ENCODE data around the gene ERVK3-1.

The ERVK3-1 gene

DNA sequence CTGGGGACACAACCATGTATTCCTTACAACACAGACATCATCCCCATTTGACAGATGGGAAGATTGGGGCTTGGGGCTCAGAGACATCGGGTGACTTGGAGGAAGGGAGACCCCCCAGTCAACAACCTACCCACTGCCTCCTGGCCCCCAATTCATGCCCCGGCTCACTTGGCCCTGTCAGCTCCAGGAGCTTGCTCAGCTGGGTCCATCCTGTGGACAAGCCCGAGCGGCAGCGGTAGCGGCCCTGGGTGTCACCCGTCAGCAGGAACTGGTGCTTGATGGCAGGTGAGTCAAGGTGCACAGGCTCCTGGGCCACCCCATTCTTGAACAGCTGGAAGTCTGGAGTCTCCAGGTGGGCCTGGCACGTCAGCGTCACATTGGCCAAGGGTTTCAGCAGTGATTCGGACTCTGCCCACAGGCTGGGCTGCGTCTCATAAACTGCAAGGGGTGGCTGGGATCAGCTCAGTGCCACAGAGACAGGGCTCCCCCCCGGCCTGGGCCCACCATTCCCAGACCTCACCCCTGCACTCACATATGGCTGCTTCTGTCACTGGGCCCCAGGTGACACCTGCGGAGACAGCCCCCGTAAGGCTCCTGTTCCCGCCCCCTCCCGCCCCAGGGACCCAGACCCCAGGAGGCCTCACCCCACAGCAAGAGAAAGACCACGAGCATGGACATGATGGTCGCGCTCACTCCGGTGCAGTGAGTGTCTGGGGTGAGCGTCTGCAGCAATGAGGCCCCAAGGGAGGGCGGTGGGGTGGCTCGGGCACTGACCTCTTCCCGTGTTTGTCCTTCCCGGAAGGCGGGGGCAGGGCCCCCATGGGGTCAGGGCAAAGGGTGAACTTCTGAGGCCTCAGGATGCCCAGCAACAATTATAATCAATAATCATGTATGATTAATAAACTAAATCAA, 47.8 kb downstream of the ERVK3-1 start, which contains the start of gene A1BG:
TSS of gene A1BG (minus strand) at position 733 of the 912 bp plus-strand sequence. CDS start at position 678, 55 bp downstream.
- Histone ChIP-seq H3K4me1 (ENCODE audit: control insufficient read depth, low read depth, low read length) (no peaks in the 10 kb centered on the region), H3K79me2 (ENCODE audit: control insufficient read depth, insufficient read depth, low read length) (no peaks in the 10 kb centered on the region), H2BK5ac (ENCODE audit: low read length) (no peak within 1 kb of the TSS), H3K79me1 (ENCODE audit: low read length) (no peaks in the 10 kb centered on the region), H3K18ac (ENCODE audit: low read length) (no peak within 1 kb of the TSS), H3K4ac (ENCODE audit: low read depth, low read length) (no peak within 1 kb of the TSS), H4K8ac (ENCODE audit: low read depth, low read length) (no peak within 1 kb of the TSS), H2BK15ac (replicated peaks; ENCODE audit: low read depth) (no peak within 1 kb of the TSS), H3K27me3 (ENCODE audit: insufficient read depth, low read length, poor library complexity) (no peaks in the 10 kb centered on the region), H3K23ac (ENCODE audit: low read length) (no peak within 1 kb of the TSS), H3K4me2 (ENCODE audit: low read length) (no peak within 1 kb of the TSS), H3K27ac (ENCODE audit: low read depth, low read length) (no peak within 1 kb of the TSS), H2AK5ac (ENCODE audit: low read length) (no peak within 1 kb of the TSS), H2BK120ac (ENCODE audit: low read depth, low read length) (no peak within 1 kb of the TSS), H3K36me3 (ENCODE audit: control insufficient read depth, insufficient read depth, low read length) (no peaks in the 10 kb centered on the region), H3K4me3 (ENCODE audit: low read length) (no peak within 1 kb of the TSS), H3K56ac (ENCODE audit: low read length) (no peak within 1 kb of the TSS), H3K9ac (ENCODE audit: low read length) (no peak within 1 kb of the TSS), H4K5ac (ENCODE audit: low read length) (no peak within 1 kb of the TSS)
- no CpG with 5 or more reads among the region's 26 CpGs for WGBS (ENCODE audit: extremely low coverage, insufficient coverage, low lambda C conversion rate)
- no peak for DNase-seq

DNA sequence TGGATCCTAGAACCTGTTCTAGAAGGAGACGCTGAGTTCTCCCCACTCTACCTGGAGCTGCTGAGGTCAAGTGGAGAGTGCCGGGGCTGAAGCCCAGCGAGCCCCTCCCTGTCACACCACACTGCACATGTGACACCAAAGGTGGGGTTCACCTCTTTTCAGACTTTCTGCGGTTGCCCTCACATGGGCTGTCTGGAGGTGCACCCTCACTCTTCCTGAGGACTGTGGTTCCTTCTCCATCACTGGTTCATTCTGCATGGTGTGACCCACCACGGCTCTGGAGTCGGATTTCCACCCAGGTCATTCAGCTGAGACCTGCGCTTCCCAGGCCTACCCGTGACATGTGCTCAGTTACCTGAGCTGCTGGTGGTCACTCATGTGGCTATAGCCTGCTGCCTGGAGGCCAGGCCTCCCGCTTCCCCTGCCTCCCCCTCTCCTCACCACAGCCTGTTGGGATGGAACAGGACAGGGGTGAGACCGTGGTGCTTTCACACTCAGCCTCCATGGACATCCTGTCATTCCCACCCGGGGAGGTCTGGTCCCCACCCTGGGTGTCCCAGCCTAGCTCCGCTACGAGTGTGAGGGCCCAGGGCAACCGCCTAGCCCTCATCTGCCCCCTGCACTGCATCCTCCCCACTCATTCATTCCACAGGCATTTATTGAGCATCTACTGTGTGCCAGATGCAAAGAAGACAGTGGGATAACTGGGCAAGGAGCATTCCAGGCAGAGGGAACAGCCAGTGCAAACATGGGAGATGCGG, 48.7 kb downstream of the ERVK3-1 start:
- DNase-seq = no peak
- Histone ChIP-seq H3K27ac (ENCODE audit: low read depth, low read length) (no peak overlapping the region), H2BK120ac (ENCODE audit: low read depth, low read length) (no peak overlapping the region), H3K18ac (ENCODE audit: low read length) (no peak overlapping the region), H3K9ac (ENCODE audit: low read length) (no peak overlapping the region), H3K79me1 (ENCODE audit: low read length) (no peaks in the 10 kb centered on the region), H3K4me1 (ENCODE audit: control insufficient read depth, low read depth, low read length) (no peaks in the 10 kb centered on the region), H3K23ac (ENCODE audit: low read length) (no peak overlapping the region), H4K8ac (ENCODE audit: low read depth, low read length) (no peak overlapping the region), H3K4me2 (ENCODE audit: low read length) (no peak overlapping the region), H2BK15ac (replicated peaks; ENCODE audit: low read depth) (no peak overlapping the region), H3K4me3 (ENCODE audit: low read length) (no peak overlapping the region), H2BK5ac (ENCODE audit: low read length) (no peak overlapping the region), H3K4ac (ENCODE audit: low read depth, low read length) (no peak overlapping the region), H3K36me3 (ENCODE audit: control insufficient read depth, insufficient read depth, low read length) (no peaks in the 10 kb centered on the region), H2AK5ac (ENCODE audit: low read length) (no peak overlapping the region), H3K79me2 (ENCODE audit: control insufficient read depth, insufficient read depth, low read length) (no peaks in the 10 kb centered on the region), H3K56ac (ENCODE audit: low read length) (no peak overlapping the region), H3K27me3 (ENCODE audit: insufficient read depth, low read length, poor library complexity) (no peaks in the 10 kb centered on the region), H4K5ac (ENCODE audit: low read length) (no peak overlapping the region)
- WGBS (ENCODE audit: extremely low coverage, insufficient coverage, low lambda C conversion rate) = no CpG with 5 or more reads among the region's 15 CpGs

DNA sequence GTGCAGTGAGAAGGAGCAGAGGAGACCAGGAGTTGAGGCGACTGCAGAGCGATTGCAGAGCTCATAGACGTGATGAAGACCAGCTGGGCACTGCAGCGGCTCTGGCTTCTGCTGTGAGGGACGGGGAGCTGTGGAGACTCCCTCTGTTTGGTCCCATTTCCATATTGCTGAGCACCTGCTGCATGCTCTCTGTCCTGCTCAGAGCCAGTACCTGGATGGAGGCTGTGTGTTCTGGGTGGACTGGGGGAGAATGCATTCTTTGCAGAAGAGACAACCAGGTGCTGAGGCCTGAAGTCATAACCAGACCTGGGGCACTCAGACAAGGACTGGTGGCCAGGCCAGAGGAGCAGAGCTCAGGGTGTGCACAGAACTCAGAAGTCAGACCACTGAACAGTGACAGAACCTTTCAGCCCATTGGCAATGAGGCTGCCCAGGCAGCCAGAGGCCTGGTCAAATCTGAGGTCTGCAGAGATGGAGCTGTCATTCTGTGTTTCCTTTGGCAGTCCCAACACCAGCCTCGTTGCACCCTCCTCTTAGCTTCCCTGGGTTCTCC, 49.4 kb downstream of the ERVK3-1 start:
- Histone ChIP-seq H2BK5ac (ENCODE audit: low read length) (no peak overlapping the region), H3K56ac (ENCODE audit: low read length) (no peak overlapping the region), H3K4ac (ENCODE audit: low read depth, low read length) (no peak overlapping the region), H3K4me1 (ENCODE audit: control insufficient read depth, low read depth, low read length) (no peaks in the 10 kb centered on the region), H3K36me3 (ENCODE audit: control insufficient read depth, insufficient read depth, low read length) (no peaks in the 10 kb centered on the region), H3K4me3 (ENCODE audit: low read length) (no peak overlapping the region), H2BK15ac (replicated peaks; ENCODE audit: low read depth) (no peak overlapping the region), H3K79me2 (ENCODE audit: control insufficient read depth, insufficient read depth, low read length) (no peaks in the 10 kb centered on the region), H4K5ac (ENCODE audit: low read length) (no peak overlapping the region), H3K79me1 (ENCODE audit: low read length) (no peaks in the 10 kb centered on the region), H3K27me3 (ENCODE audit: insufficient read depth, low read length, poor library complexity) (no peaks in the 10 kb centered on the region), H3K4me2 (ENCODE audit: low read length) (no peak overlapping the region), H3K9ac (ENCODE audit: low read length) (no peak overlapping the region), H3K18ac (ENCODE audit: low read length) (no peak overlapping the region), H3K23ac (ENCODE audit: low read length) (no peak overlapping the region), H3K27ac (ENCODE audit: low read depth, low read length) (no peak overlapping the region), H2AK5ac (ENCODE audit: low read length) (no peak overlapping the region), H2BK120ac (ENCODE audit: low read depth, low read length) (no peak overlapping the region), H4K8ac (ENCODE audit: low read depth, low read length) (no peak overlapping the region)
- DNase-seq = no peak
- WGBS (ENCODE audit: extremely low coverage, insufficient coverage, low lambda C conversion rate) = no CpG with 5 or more reads among the region's 6 CpGs

DNA sequence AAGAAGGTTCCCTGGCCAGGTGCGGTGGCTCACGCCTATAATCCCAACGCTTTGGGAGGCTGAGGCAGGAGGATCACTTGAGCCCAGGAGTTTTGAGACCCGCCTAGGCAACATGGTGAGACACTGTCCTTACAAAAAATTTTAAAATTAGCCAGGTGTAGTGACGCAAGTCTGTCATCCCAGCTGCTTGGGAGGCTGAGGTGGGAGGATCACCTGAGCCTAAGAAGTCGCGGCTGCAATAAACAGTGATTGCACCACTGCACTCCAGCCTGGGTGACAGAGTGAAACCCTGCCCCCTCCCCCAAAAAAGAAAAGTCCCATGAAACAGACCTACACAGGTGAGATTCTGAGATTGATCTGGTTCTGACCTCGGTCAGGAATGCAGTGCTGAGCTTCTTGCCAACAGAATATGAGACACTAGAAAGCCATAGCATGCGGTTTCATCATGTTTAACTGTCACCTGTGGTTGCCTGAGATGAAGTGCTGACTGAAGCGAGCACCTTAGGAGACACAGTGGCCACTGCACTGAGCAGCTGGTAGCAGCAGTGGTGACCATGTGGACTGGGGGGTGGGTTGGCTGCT, 50.1 kb downstream of the ERVK3-1 start:
- no peak for DNase-seq
- no peaks in the 10 kb centered on the region for H3K4me1 ChIP-seq (ENCODE audit: control insufficient read depth, low read depth, low read length)
- no peak overlapping the region for H2BK15ac ChIP-seq (replicated peaks; ENCODE audit: low read depth)
- H3K23ac ChIP-seq (ENCODE audit: low read length) = no peak overlapping the region
- no peak overlapping the region for H3K4me3 ChIP-seq (ENCODE audit: low read length)
- no peak overlapping the region for H3K18ac ChIP-seq (ENCODE audit: low read length)
- H4K8ac ChIP-seq (ENCODE audit: low read depth, low read length) = no peak overlapping the region
- no peak overlapping the region for H2AK5ac ChIP-seq (ENCODE audit: low read length)
- H2BK120ac ChIP-seq (ENCODE audit: low read depth, low read length) = no peak overlapping the region
- no peak overlapping the region for H3K9ac ChIP-seq (ENCODE audit: low read length)
- H3K36me3 ChIP-seq (ENCODE audit: control insufficient read depth, insufficient read depth, low read length) = no peaks in the 10 kb centered on the region
- no peak overlapping the region for H3K27ac ChIP-seq (ENCODE audit: low read depth, low read length)
- WGBS (ENCODE audit: extremely low coverage, insufficient coverage, low lambda C conversion rate) = no CpG with 5 or more reads among the region's 10 CpGs
- no peaks in the 10 kb centered on the region for H3K27me3 ChIP-seq (ENCODE audit: insufficient read depth, low read length, poor library complexity)
- no peak overlapping the region for H2BK5ac ChIP-seq (ENCODE audit: low read length)
- no peak overlapping the region for H3K4me2 ChIP-seq (ENCODE audit: low read length)
- no peaks in the 10 kb centered on the region for H3K79me1 ChIP-seq (ENCODE audit: low read length)
- H3K56ac ChIP-seq (ENCODE audit: low read length) = no peak overlapping the region
- H3K79me2 ChIP-seq (ENCODE audit: control insufficient read depth, insufficient read depth, low read length) = no peaks in the 10 kb centered on the region
- H4K5ac ChIP-seq (ENCODE audit: low read length) = no peak overlapping the region
- H3K4ac ChIP-seq (ENCODE audit: low read depth, low read length) = no peak overlapping the region

DNA sequence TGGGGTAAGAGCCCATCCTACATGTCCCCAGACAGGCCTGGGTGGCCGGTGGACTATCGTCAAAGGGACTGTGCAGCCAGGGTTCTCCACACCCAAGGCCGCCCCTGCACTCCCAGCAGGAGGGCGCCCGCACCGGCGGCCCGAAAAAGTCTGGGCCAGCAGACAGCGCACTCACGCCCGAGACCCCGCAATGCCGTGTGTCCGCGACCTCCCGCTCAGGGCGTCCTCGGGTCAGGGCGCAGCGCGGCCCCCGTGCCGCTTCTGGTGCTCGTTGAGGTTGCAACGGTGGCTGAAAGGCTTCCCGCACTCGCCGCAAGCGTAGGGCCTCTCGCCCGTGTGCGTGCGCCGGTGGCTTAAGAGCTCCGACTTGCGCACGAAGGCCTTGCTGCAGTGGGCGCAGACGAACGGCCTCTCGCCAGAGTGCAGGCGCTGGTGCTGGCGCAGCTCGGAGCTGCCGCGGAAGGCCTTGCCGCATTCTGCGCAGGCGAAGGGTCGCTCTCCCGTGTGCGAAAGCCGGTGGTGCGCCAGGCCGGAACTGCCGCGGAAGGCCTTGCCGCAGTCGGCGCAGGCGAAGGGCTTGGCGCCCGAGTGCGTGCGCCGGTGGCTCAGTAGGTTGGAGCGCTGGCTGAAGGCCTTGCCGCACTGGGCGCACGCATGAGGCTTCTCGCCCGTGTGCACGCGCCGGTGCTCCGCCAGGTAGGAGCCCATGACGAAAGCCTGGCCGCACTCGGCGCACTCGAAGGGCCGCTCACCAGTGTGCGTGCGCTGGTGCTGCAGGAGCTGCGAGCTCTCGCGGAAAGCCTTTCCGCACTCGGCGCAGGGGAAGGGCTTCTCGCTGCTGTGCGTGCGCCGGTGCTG, 51.0 kb downstream of the ERVK3-1 start:
- Histone ChIP-seq H4K5ac (ENCODE audit: low read length) (no peak overlapping the region), H3K56ac (ENCODE audit: low read length) (no peak overlapping the region), H3K79me1 (ENCODE audit: low read length) (no peaks in the 10 kb centered on the region), H3K4ac (ENCODE audit: low read depth, low read length) (no peak overlapping the region), H2BK15ac (replicated peaks; ENCODE audit: low read depth) (no peak overlapping the region), H4K8ac (ENCODE audit: low read depth, low read length) (no peak overlapping the region), H3K23ac (ENCODE audit: low read length) (no peak overlapping the region), H3K9ac (ENCODE audit: low read length) (no peak overlapping the region), H3K36me3 (ENCODE audit: control insufficient read depth, insufficient read depth, low read length) (no peaks in the 10 kb centered on the region), H3K79me2 (ENCODE audit: control insufficient read depth, insufficient read depth, low read length) (no peaks in the 10 kb centered on the region), H3K27me3 (ENCODE audit: insufficient read depth, low read length, poor library complexity) (no peaks in the 10 kb centered on the region), H3K4me1 (ENCODE audit: control insufficient read depth, low read depth, low read length) (no peaks in the 10 kb centered on the region), H3K27ac (ENCODE audit: low read depth, low read length) (no peak overlapping the region), H3K18ac (ENCODE audit: low read length) (no peak overlapping the region), H2BK120ac (ENCODE audit: low read depth, low read length) (no peak overlapping the region), H3K4me2 (ENCODE audit: low read length) (no peak overlapping the region), H2AK5ac (ENCODE audit: low read length) (no peak overlapping the region), H2BK5ac (ENCODE audit: low read length) (no peak overlapping the region), H3K4me3 (ENCODE audit: low read length) (no peak overlapping the region)
- DNase-seq = no peak
- no CpG with 5 or more reads among the region's 94 CpGs for WGBS (ENCODE audit: extremely low coverage, insufficient coverage, low lambda C conversion rate)

Data from mesendoderm (in vitro differentiated cells).